ENCODE measurements around the gene EHD4.

- TF ChIP-seq POLR2A (IDR thresholded peaks at IDR 0.05; ENCODE audit: low read length), result no peak
- no peak for TF ChIP-seq GATA1 (IDR thresholded peaks at IDR 0.05; ENCODE audit: low read depth, low read length)
These were observed 96.3 kb downstream of the EHD4 start for GRCh38 chr15:41876007-41876406.

Measured in erythroblast (primary cell).